HTERT RPE-1 (cell line): ENCODE measurements around the gene SSTR5.

Experiments
- in situ Hi-C: fragments of 300-500 bp; cut with MboI; formaldehyde crosslinking; loops from 4 replicates; pipeline ENCODE4 v1.14.3; 2020; ENCODE audit warnings: low sequenced_read_pairs

Gene SSTR5

GRCh38 chr16:1054660-1055556, 17.6 kb upstream of the SSTR5 start:
- in situ Hi-C loops, result no loop called here

GRCh38 chr16:1055557-1055924, 17.0 kb upstream of the SSTR5 start:
- in situ Hi-C loops, result no loop called here

- in situ Hi-C loops, result no loop called here
Measured at GRCh38 chr16:1056196-1056595, 16.4 kb upstream of the SSTR5 start.

GRCh38 chr16:1057252-1057932, 15.2 kb upstream of the SSTR5 start:
- in situ Hi-C loops, result no loop called here

- in situ Hi-C loops, result no loop called here
Measured at GRCh38 chr16:1058216-1058615, 14.3 kb upstream of the SSTR5 start.

GRCh38 chr16:1059310-1059709, 13.2 kb upstream of the SSTR5 start:
- in situ Hi-C loops, result no loop called here

- in situ Hi-C loops, result no loop called here
Measured at GRCh38 chr16:1060416-1061340, 11.9 kb upstream of the SSTR5 start.

- in situ Hi-C loops, result no loop called here
Measured at GRCh38 chr16:1061769-1062505, 10.6 kb upstream of the SSTR5 start.

GRCh38 chr16:1062895-1063294, 9.7 kb upstream of the SSTR5 start:
- in situ Hi-C loops, result no loop called here

GRCh38 chr16:1063728-1064127, 8.8 kb upstream of the SSTR5 start:
- in situ Hi-C loops, result no loop called here

GRCh38 chr16:1065469-1066128, 6.9 kb upstream of the SSTR5 start:
- in situ Hi-C loops, result no loop called here

GRCh38 chr16:1066584-1067172, 5.9 kb upstream of the SSTR5 start:
- in situ Hi-C loops, result no loop called here

GRCh38 chr16:1067629-1068028, 4.9 kb upstream of the SSTR5 start:
- in situ Hi-C loops, result no loop called here

- in situ Hi-C loops, result no loop called here
Measured at GRCh38 chr16:1068451-1068850, 4.1 kb upstream of the SSTR5 start.

- in situ Hi-C loops, result no loop called here
Measured at GRCh38 chr16:1069154-1069553, 3.4 kb upstream of the SSTR5 start.

GRCh38 chr16:1070084-1070863, 2.3 kb upstream of the SSTR5 start:
- in situ Hi-C loops, result no loop called here

- in situ Hi-C loops, result no loop called here
Measured at GRCh38 chr16:1070864-1071408, 1.6 kb upstream of the SSTR5 start.

GRCh38 chr16:1071561-1072225, 854 bp upstream of the SSTR5 start:
- in situ Hi-C loops, result no loop called here
